GM18511 (cell line): ENCODE data around the gene ILF2.
"Not testable (repeated sequence)": the region's sequence is repeated elsewhere in the genome, so short reads cannot be mapped to it uniquely, and the experiment has no call there.

ENCODE experiments used
- ATAC-seq: cut with Tn5 transposase; IDR thresholded peaks from one replicate; pipeline ENCODE4 v1.9.1; 2021; ENCODE audit warnings: mild to moderate bottlenecking, moderate library complexity; ENCODE audit not compliant: unreplicated experiment

The ILF2 gene

GRCh38 chr1:153670859-153671627 lies at the start of gene ILF2:
Gene ILF2, minus strand, starts transcription at chr1:153670993. Its CDS starts 71 bp downstream, at chr1:153670922.
- peak; percentile 87 for ATAC-seq

- ATAC-seq, result no peak
These were observed 46.5 kb upstream of the ILF2 start for GRCh38 chr1:153717330-153717729.

GRCh38 chr1:153716211-153716610 lies 45.4 kb upstream of the ILF2 start:
- not testable (repeated sequence) for ATAC-seq

- ATAC-seq, result no peak
These were observed 40.2 kb upstream of the ILF2 start for GRCh38 chr1:153711026-153711425.

- no peak for ATAC-seq
These were observed 34.7 kb upstream of the ILF2 start for GRCh38 chr1:153705484-153705883.

- ATAC-seq, result no peak
These were observed 29.0 kb upstream of the ILF2 start for GRCh38 chr1:153699768-153700167.

- no peak for ATAC-seq
These were observed 28.3 kb upstream of the ILF2 start for GRCh38 chr1:153698923-153699714.

GRCh38 chr1:153698020-153698922 lies 27.5 kb upstream of the ILF2 start:
- no peak for ATAC-seq

- ATAC-seq, result no peak
These were observed 26.6 kb upstream of the ILF2 start for GRCh38 chr1:153697191-153698019.

- no peak for ATAC-seq
These were observed 25.9 kb upstream of the ILF2 start for GRCh38 chr1:153696741-153697140.

GRCh38 chr1:153693466-153693865 lies 22.7 kb upstream of the ILF2 start:
- ATAC-seq, result no peak

- no peak for ATAC-seq
These were observed 18.0 kb upstream of the ILF2 start for GRCh38 chr1:153688736-153689328.

GRCh38 chr1:153688276-153688675 lies 17.5 kb upstream of the ILF2 start:
- no peak for ATAC-seq

- no peak for ATAC-seq
These were observed 16.7 kb upstream of the ILF2 start for GRCh38 chr1:153687346-153688125.

GRCh38 chr1:153685544-153686340 lies 14.9 kb upstream of the ILF2 start:
- ATAC-seq, result no peak

GRCh38 chr1:153684892-153685291 lies 14.1 kb upstream of the ILF2 start:
- ATAC-seq, result no peak

- no peak for ATAC-seq
These were observed 13.1 kb upstream of the ILF2 start for GRCh38 chr1:153683854-153684253.

- ATAC-seq, result no peak
These were observed 11.9 kb upstream of the ILF2 start for GRCh38 chr1:153682730-153683129.

GRCh38 chr1:153680120-153680403 lies 9.3 kb upstream of the ILF2 start:
- ATAC-seq, result no peak
